ENCODE measurements around the gene PLXND1.

DNA sequence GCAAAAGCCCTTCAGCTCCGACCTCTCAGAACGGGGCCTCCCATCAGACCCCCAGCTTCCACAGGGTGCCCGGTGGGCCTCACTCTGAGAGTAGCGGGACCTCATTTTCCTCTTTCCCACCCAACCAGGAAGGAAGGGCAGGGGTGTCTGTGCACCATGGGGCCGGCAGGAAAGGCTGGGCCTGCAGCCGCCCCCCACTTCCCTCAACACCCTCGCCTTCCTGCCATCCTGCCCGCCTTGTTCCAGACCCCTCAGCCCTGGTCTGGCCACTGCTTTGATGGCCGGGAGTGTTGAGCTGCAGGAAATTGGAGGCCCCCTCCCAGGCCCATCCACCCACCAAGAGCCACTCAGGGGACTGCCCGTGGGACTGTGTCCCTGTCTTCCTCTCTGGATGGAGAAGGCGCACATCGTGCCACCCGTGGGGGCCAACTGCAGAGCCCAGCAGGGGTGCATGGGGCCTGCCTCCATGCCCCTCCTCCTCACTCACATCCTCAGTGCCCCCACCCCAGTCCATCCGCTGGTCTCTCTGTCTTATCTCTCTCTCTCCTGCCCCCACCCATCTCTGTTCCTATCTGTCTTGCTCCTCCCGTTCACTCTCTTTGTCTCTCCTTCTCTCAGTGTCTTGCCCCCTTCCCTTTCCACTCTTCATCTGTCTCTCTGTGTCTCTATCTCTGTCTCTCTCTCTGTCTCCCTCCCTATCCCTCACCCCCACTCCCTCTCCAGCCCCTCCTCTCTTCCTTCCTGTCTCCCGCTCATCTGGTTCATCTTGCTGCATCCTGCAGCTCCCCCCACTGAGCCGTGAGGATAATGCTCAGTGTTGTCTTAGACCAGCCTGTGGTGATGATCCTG, 1.8 kb upstream of the PLXND1 start:
- TF ChIP-seq, protein P1, sequence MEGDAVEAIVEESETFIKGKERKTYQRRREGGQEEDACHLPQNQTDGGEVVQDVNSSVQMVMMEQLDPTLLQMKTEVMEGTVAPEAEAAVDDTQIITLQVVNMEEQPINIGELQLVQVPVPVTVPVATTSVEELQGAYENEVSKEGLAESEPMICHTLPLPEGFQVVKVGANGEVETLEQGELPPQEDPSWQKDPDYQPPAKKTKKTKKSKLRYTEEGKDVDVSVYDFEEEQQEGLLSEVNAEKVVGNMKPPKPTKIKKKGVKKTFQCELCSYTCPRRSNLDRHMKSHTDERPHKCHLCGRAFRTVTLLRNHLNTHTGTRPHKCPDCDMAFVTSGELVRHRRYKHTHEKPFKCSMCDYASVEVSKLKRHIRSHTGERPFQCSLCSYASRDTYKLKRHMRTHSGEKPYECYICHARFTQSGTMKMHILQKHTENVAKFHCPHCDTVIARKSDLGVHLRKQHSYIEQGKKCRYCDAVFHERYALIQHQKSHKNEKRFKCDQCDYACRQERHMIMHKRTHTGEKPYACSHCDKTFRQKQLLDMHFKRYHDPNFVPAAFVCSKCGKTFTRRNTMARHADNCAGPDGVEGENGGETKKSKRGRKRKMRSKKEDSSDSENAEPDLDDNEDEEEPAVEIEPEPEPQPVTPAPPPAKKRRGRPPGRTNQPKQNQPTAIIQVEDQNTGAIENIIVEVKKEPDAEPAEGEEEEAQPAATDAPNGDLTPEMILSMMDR (IDR thresholded peaks at IDR 0.05) = peak in 1 of 3 experiments; percentile 13
- no peak for TF ChIP-seq POLR2AphosphoS5 (IDR thresholded peaks at IDR 0.05; ENCODE audit: insufficient read depth in 1 of 2, low read depth in 1 of 2)
